Neuronal stem cell (in vitro differentiated cells): ENCODE data around the gene SEMA3D.

Experiments used
- DNase-seq: peaks from one replicate; pipeline ENCODE4 v3.0.0-alpha.2; 2013; ENCODE audit warnings: low spot score
- H2AFZ ChIP-seq: one replicate; pipeline ENCODE4 v1.6.1; 2013; ENCODE audit warnings: mild to moderate bottlenecking, low read length, inconsistent platforms
- H2AK5ac ChIP-seq: 2 replicates; pipeline ENCODE4 v1.6.1; 2013; ENCODE audit warnings: low read depth, mild to moderate bottlenecking, inconsistent platforms, low read length, moderate library complexity, mixed read lengths
- H2BK120ac ChIP-seq: 2 replicates; pipeline ENCODE4 v1.6.1; 2013; ENCODE audit warnings: low read depth, mild to moderate bottlenecking, inconsistent platforms, low read length, moderate library complexity, mixed read lengths
- H2BK12ac ChIP-seq: one replicate; pipeline ENCODE4 v1.6.1; 2013; ENCODE audit warnings: low read length, inconsistent platforms
- H2BK15ac ChIP-seq: 2 replicates; pipeline ENCODE4 v1.6.1; 2013; ENCODE audit warnings: mild to moderate bottlenecking, low read length, inconsistent platforms, mixed read lengths
- H2BK5ac ChIP-seq: one replicate; pipeline ENCODE4 v1.6.1; 2013; ENCODE audit warnings: inconsistent platforms, mild to moderate bottlenecking, low read length, moderate library complexity
- H3K14ac ChIP-seq: one replicate; pipeline ENCODE4 v1.6.1; 2013; ENCODE audit warnings: low read length, inconsistent platforms
- H3K18ac ChIP-seq: 2 replicates; pipeline ENCODE4 v1.6.1; 2013; ENCODE audit warnings: low read length, inconsistent platforms
- H3K23ac ChIP-seq: 2 replicates; pipeline ENCODE4 v1.6.1; 2013; ENCODE audit warnings: low read depth, mild to moderate bottlenecking, mixed read lengths, low read length, inconsistent platforms; ENCODE audit not compliant: poor library complexity
- H3K27ac ChIP-seq: replicated peaks from 3 replicates; pipeline ENCODE4 v1.5.1; 2013; ENCODE audit warnings: low read length, inconsistent platforms
- H3K27me3 ChIP-seq, 3 experiments: 2 replicates each; pipeline ENCODE4 v1.6.1; 2013; ENCODE audit warnings: low read length in 3 of 3, mild to moderate bottlenecking in 2 of 3, inconsistent platforms in 1 of 3, low read depth in 1 of 3, mixed read lengths in 1 of 3, moderate library complexity in 1 of 3; ENCODE audit not compliant: control insufficient read depth in 3 of 3, insufficient read depth in 3 of 3
- H3K36me3 ChIP-seq, 2 donors: replicated peaks in 1 of 2; 2 replicates each; pipeline ENCODE4 v1.6.1; 2013; ENCODE audit warnings: low read length in 2 of 2; ENCODE audit not compliant: control insufficient read depth in 2 of 2, insufficient read depth in 2 of 2
- H3K4ac ChIP-seq: 2 replicates; pipeline ENCODE4 v1.6.1; 2013; ENCODE audit warnings: inconsistent platforms, mild to moderate bottlenecking, low read length, moderate library complexity
- H3K4me1 ChIP-seq, 2 donors: 1 replicate in 1 of 2; 2 replicates in 1 of 2; pipeline ENCODE4 v1.6.1; 2013; ENCODE audit warnings: low read length in 2 of 2, low read depth in 1 of 2; ENCODE audit not compliant: control insufficient read depth in 2 of 2, insufficient read depth in 1 of 2
- H3K4me2 ChIP-seq: one replicate; pipeline ENCODE4 v1.6.1; 2013; ENCODE audit warnings: mild to moderate bottlenecking, low read length, inconsistent platforms; ENCODE audit not compliant: insufficient read depth, poor library complexity, severe bottlenecking
- H3K4me3 ChIP-seq, 2 donors: 2 replicates each; pipeline ENCODE4 v1.5.1; 2013; ENCODE audit warnings: low read length in 2 of 2, mild to moderate bottlenecking in 2 of 2, inconsistent platforms in 1 of 2, moderate library complexity in 1 of 2
- H3K79me1 ChIP-seq: one replicate; pipeline ENCODE4 v1.6.1; 2013; ENCODE audit warnings: low read depth, mild to moderate bottlenecking, inconsistent platforms, low read length, moderate library complexity
- H3K9ac ChIP-seq: one replicate; pipeline ENCODE4 v1.6.1; 2013; ENCODE audit warnings: mild to moderate bottlenecking, low read depth, low read length, inconsistent platforms; ENCODE audit not compliant: poor library complexity
- H3K9me3 ChIP-seq, 2 donors: replicated peaks in 1 of 2; 2 replicates each; pipeline versions ENCODE3 to v1.6.1; 2013; ENCODE audit warnings: low read length in 2 of 2, mild to moderate bottlenecking in 2 of 2, inconsistent platforms in 1 of 2, low read depth in 1 of 2, mixed read lengths in 1 of 2, moderate library complexity in 1 of 2; ENCODE audit not compliant: control insufficient read depth in 2 of 2, insufficient read depth in 1 of 2
- H4K8ac ChIP-seq: one replicate; pipeline ENCODE4 v1.6.1; 2013; ENCODE audit warnings: low read depth, mild to moderate bottlenecking, inconsistent platforms, low read length, moderate library complexity
- H4K91ac ChIP-seq: one replicate; pipeline ENCODE4 v1.6.1; 2013; ENCODE audit warnings: low read length, low read depth, mild to moderate bottlenecking, inconsistent platforms; ENCODE audit not compliant: poor library complexity
- WGBS, 2 donors: extraction: QIAGEN DNeasy Blood & Tissue Kit; methylation state at CpG; one replicate each; pipeline ENCODE4 v1.1.7; 2013; ENCODE audit warnings: missing lambda C conversion rate in 2 of 2, mixed read lengths in 1 of 2; ENCODE audit not compliant: insufficient read length in 2 of 2, insufficient replicate concordance in 1 of 2; ENCODE audit errors: extremely low coverage in 2 of 2; 5-methylcytosine and 5-hydroxymethylcytosine counted together

The SEMA3D gene

DNA sequence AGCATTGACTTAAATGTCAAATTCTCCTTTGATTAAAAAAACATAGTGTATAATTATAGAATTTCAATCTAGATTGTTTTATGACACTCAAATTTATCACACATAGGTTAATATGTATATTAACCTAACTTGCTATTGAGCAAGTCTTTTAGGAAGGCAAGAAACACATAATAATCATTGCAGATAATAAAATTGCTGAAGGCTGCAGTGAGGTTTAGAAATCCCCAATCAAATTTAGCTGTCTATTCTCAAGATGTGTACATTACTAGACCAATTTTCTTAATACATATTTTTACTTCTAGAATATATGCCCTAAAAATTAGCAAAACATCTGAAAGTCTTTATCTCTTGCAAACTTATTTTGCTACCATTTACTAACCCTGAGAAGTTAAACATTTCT, 34.9 kb upstream of the SEMA3D start:
- Histone ChIP-seq H4K8ac (no peak overlapping the region), H2BK5ac (no peak overlapping the region)

GRCh38 chr7:85220651-85221050, 33.8 kb upstream of the SEMA3D start:
- Histone ChIP-seq H3K18ac (no peak overlapping the region), H4K91ac (no peak overlapping the region), H3K23ac (no peak overlapping the region), H3K9ac (no peak overlapping the region), H3K79me1 (no peaks in the 10 kb centered on the region), H2AFZ (no peak overlapping the region), H3K14ac (no peak overlapping the region), H3K36me3 (no peaks in the 10 kb centered on the region), H3K4ac (no peak overlapping the region), H2BK12ac (no peak overlapping the region), H4K8ac (no peak overlapping the region), H2AK5ac (no peak overlapping the region), H3K27ac (no peak overlapping the region), H2BK15ac (no peak overlapping the region), H2BK5ac (no peak overlapping the region), H3K4me3 (no peak overlapping the region), H3K27me3 (no peaks in the 10 kb centered on the region), H2BK120ac (no peak overlapping the region), H3K9me3 (no peaks in the 10 kb centered on the region), H3K4me1 (peaks cover 0 to 6% of the 10 kb centered on the region in 2 donors), H3K4me2 (no peak overlapping the region)
- no peak for DNase-seq

More for the DNA sequence above, 34.9 kb upstream of the SEMA3D start:
- no peak overlapping the region for H2AFZ ChIP-seq
- H3K4me3 ChIP-seq = no peak overlapping the region
- no peaks in the 10 kb centered on the region for H3K9me3 ChIP-seq
- H3K36me3 ChIP-seq = no peaks in the 10 kb centered on the region
- H2AK5ac ChIP-seq = no peak overlapping the region
- no peak overlapping the region for H3K9ac ChIP-seq
- H3K79me1 ChIP-seq = no peaks in the 10 kb centered on the region
- no peak overlapping the region for H3K14ac ChIP-seq
- H3K4ac ChIP-seq = no peak overlapping the region
- H2BK120ac ChIP-seq = no peak overlapping the region
- H3K4me1 ChIP-seq = peaks cover 0 to 6% of the 10 kb centered on the region in 2 donors
- DNase-seq = no peak
- no peak overlapping the region for H4K91ac ChIP-seq
- no peak overlapping the region for H2BK12ac ChIP-seq
- no peak overlapping the region for H3K23ac ChIP-seq
- no peak overlapping the region for H3K27ac ChIP-seq
- no peak overlapping the region for H2BK15ac ChIP-seq
- H3K4me2 ChIP-seq = no peak overlapping the region
- H3K27me3 ChIP-seq = no peaks in the 10 kb centered on the region
- no peak overlapping the region for H3K18ac ChIP-seq

DNA sequence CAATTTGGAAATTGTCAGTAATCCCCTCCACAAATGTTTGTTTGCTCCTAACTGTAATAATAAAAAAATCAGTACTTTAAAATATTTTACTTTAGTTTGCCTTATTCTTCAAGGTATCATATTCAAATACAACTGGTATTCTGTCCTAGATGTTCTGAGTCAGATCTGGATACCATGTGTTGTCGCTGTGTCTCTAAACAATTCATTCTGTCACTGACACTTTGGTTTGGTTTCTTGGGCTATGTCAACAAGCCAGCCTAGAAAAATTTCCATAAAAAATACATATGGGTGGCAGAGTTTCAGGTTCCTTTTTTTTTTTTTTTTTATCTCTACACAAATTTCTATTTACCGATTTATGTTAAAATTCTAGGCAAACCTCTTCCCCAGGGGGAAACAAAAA, 33.2 kb upstream of the SEMA3D start:
- no peak overlapping the region for H2BK5ac ChIP-seq
- H2BK12ac ChIP-seq = no peak overlapping the region
- WGBS, 2 donors = no CpG with 5 or more reads among the region's 2 CpGs
- H3K4me2 ChIP-seq = no peak overlapping the region
- no peaks in the 10 kb centered on the region for H3K27me3 ChIP-seq
- H3K9me3 ChIP-seq = no peaks in the 10 kb centered on the region
- no peak overlapping the region for H3K23ac ChIP-seq
- DNase-seq = no peak
- no peak overlapping the region for H4K8ac ChIP-seq
- no peaks in the 10 kb centered on the region for H3K36me3 ChIP-seq
- H3K4me1 ChIP-seq = peaks cover 0 to 6% of the 10 kb centered on the region in 2 donors
- no peak overlapping the region for H3K14ac ChIP-seq
- no peak overlapping the region for H3K4me3 ChIP-seq
- no peak overlapping the region for H2BK15ac ChIP-seq
- no peak overlapping the region for H2BK120ac ChIP-seq
- H3K4ac ChIP-seq = no peak overlapping the region
- no peak overlapping the region for H3K18ac ChIP-seq
- no peak overlapping the region for H3K27ac ChIP-seq
- no peak overlapping the region for H4K91ac ChIP-seq
- H2AFZ ChIP-seq = no peak overlapping the region
- no peaks in the 10 kb centered on the region for H3K79me1 ChIP-seq
- H3K9ac ChIP-seq = no peak overlapping the region
- H2AK5ac ChIP-seq = no peak overlapping the region

DNA sequence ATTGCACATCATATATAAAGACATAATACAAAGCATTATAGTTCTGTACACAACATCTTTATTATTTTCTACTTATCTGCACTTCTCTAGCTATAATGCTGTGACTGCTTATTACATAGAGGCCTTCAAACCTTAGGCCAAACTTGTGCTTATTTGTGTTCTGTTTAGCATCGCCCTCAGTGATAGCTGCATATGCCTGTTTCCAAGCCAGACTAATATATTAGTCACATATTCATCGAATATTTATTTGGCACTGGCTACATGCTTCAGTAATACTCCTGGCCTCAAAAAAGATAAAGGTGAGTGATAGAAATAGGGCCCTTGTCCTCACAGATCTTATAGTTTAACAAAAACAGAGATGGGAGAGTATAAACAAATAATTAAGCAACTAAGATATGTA, 30.2 kb upstream of the SEMA3D start:
- no peak overlapping the region for H4K8ac ChIP-seq
- no peak overlapping the region for H3K4me2 ChIP-seq
- H2BK5ac ChIP-seq = no peak overlapping the region
- DNase-seq = no peak
- no peak overlapping the region for H2BK120ac ChIP-seq
- no peak overlapping the region for H3K4ac ChIP-seq
- H3K36me3 ChIP-seq = no peaks in the 10 kb centered on the region
- no peak overlapping the region for H3K18ac ChIP-seq
- H3K14ac ChIP-seq = no peak overlapping the region
- H3K27me3 ChIP-seq = no peaks in the 10 kb centered on the region
- H3K79me1 ChIP-seq = no peaks in the 10 kb centered on the region
- H3K9ac ChIP-seq = no peak overlapping the region
- H4K91ac ChIP-seq = no peak overlapping the region
- no peak overlapping the region for H2BK15ac ChIP-seq
- no peak overlapping the region for H2AK5ac ChIP-seq
- no peaks in the 10 kb centered on the region for H3K9me3 ChIP-seq
- no CpG with 5 or more reads among the region's 2 CpGs for WGBS, 2 donors
- H3K27ac ChIP-seq = no peak overlapping the region
- H3K23ac ChIP-seq = no peak overlapping the region
- no peak overlapping the region for H2BK12ac ChIP-seq
- H3K4me3 ChIP-seq = no peak overlapping the region
- H2AFZ ChIP-seq = no peak overlapping the region
- peaks cover 0 to 4% of the 10 kb centered on the region in 2 donors for H3K4me1 ChIP-seq
